SK-N-SH (cell line): ENCODE measurements around the gene PTDSS2. TPM values are rescaled to one million over a fixed set of nuclear protein-coding genes. Genes with fewer than 3 reads are reported as not detected.

Source experiments
- CTCF ChIA-PET: fragments of 300-600, 350-600 bp; formaldehyde crosslinking; extraction: SDS; loops from one replicate; lab custom pipeline; 2021; lab: Yijun Ruan, JAX
- POLR2A ChIA-PET: fragments of 350-600 bp; sonication (Branson Sonifier 250); formaldehyde crosslinking; extraction: SDS; loops from one replicate; lab custom pipeline; 2020; ENCODE audit warnings: antibody characterized with exemption, inconsistent platforms; lab: Yijun Ruan, JAX
- DNase-seq: peaks from one replicate; pipeline ENCODE4 v3.0.0; 2012
- H2AFZ ChIP-seq: fragments of 200-600 bp; sonication (generic); 2 replicates; pipeline ENCODE4 v1.8.1; 2016; ENCODE audit warnings: antibody characterized with exemption, mild to moderate bottlenecking, low read depth
- H3F3A ChIP-seq: fragments of 200-600 bp; sonication (generic); replicated peaks from 2 replicates; pipeline ENCODE3; 2016; ENCODE audit warnings: antibody characterized with exemption, mild to moderate bottlenecking; ENCODE audit not compliant: insufficient read depth
- H3K27ac ChIP-seq, 2 experiments: fragments of 200-500 bp in 1 of 2; fragments of 200-600 bp in 1 of 2; sonication (Bioruptor generic) in 1 of 2; sonication (generic), shearing (Covaris generic) in 1 of 2; 2 replicates each; pipeline versions ENCODE4 v1.5.1 to v1.6.1; 2014 to 2016; ENCODE audit warnings: low read depth in 2 of 2, inconsistent platforms in 1 of 2, low read length in 1 of 2, mild to moderate bottlenecking in 1 of 2, mixed read lengths in 1 of 2
- H3K27me3 ChIP-seq: fragments of 200-600 bp; sonication (generic), shearing (Covaris generic); 2 replicates; pipeline ENCODE4 v1.6.1; 2016; ENCODE audit warnings: mixed run types; ENCODE audit not compliant: insufficient read depth
- H3K36me3 ChIP-seq, 2 experiments: fragments of 200-500 bp in 1 of 2; fragments of 200-600 bp in 1 of 2; sonication (Bioruptor generic) in 1 of 2; sonication (generic) in 1 of 2; replicated peaks in 1 of 2; 2 replicates each; pipeline versions ENCODE3 to v1.5.1; 2014 to 2016; ENCODE audit warnings: low read length in 1 of 2, mild to moderate bottlenecking in 1 of 2; ENCODE audit not compliant: insufficient read depth in 2 of 2, control insufficient read depth in 1 of 2
- H3K4me1 ChIP-seq, 2 experiments: fragments of 200-500 bp in 1 of 2; fragments of 200-600 bp in 1 of 2; sonication (Bioruptor generic) in 1 of 2; sonication (generic), shearing (Covaris generic) in 1 of 2; 2 replicates each; pipeline versions ENCODE4 v1.5.1 to v1.6.1; 2014 to 2016; ENCODE audit warnings: low read depth in 1 of 2, low read length in 1 of 2, mixed run types in 1 of 2; ENCODE audit not compliant: insufficient read depth in 2 of 2, control insufficient read depth in 1 of 2
- H3K4me2 ChIP-seq: fragments of 200-600 bp; sonication (generic), shearing (Covaris generic); 2 replicates; pipeline ENCODE4 v1.6.1; 2017; ENCODE audit warnings: mixed run types
- H3K4me3 ChIP-seq, 2 experiments: fragments of 200-500 bp in 1 of 2; fragments of 200-600 bp in 1 of 2; sonication (Bioruptor generic) in 1 of 2; sonication (generic), shearing (Covaris generic) in 1 of 2; 2 replicates each; pipeline versions ENCODE4 v1.5.1 to v1.8.1; 2014 to 2016; ENCODE audit warnings: low read depth in 2 of 2, inconsistent platforms in 1 of 2, low read length in 1 of 2, mild to moderate bottlenecking in 1 of 2, mixed read lengths in 1 of 2, moderate library complexity in 1 of 2
- H3K79me2 ChIP-seq: fragments of 200-600 bp; sonication (generic); 2 replicates; pipeline ENCODE4 v1.8.1; 2017; ENCODE audit warnings: mild to moderate bottlenecking; ENCODE audit not compliant: insufficient read depth
- H3K9ac ChIP-seq: fragments of 200-600 bp; sonication (generic); 2 replicates; pipeline ENCODE4 v1.6.1; 2017; ENCODE audit warnings: mixed run types
- H3K9me2 ChIP-seq: fragments of 200-600 bp; sonication (generic); 2 replicates; pipeline ENCODE4 v1.6.1; 2017; ENCODE audit warnings: mixed run types
- H3K9me3 ChIP-seq: fragments of 200-600 bp; sonication (generic); 2 replicates; pipeline ENCODE4 v1.6.1; 2017; ENCODE audit warnings: mixed run types, mild to moderate bottlenecking, moderate library complexity
- H4K20me1 ChIP-seq: fragments of 200-600 bp; sonication (generic); 2 replicates; pipeline ENCODE4 v1.6.1; 2017; ENCODE audit warnings: mild to moderate bottlenecking, mixed run types; ENCODE audit not compliant: insufficient read depth
- CTCF ChIP-seq: fragments of 200-600 bp; sonication (generic); IDR thresholded peaks from 2 replicates; pipeline ENCODE4 v1.6.1; 2017; ENCODE audit warnings: antibody characterized with exemption, mild to moderate bottlenecking, moderate library complexity
- ELF1 ChIP-seq: IDR thresholded peaks from 2 replicates; pipeline ENCODE4 v1.4.0; 2012
- FOXJ3 ChIP-seq: sonication (generic); formaldehyde crosslinking; IDR thresholded peaks from 2 replicates; pipeline ENCODE4 v1.5.1; 2020; ENCODE audit warnings: mild to moderate bottlenecking, missing genetic modification reagents
- JUND ChIP-seq: IDR thresholded peaks from 2 replicates; pipeline ENCODE4 v1.4.0; 2012
- MEF2A ChIP-seq: IDR thresholded peaks from 2 replicates; pipeline ENCODE4 v1.4.0; 2012; ENCODE audit warnings: low read depth, borderline replicate concordance
- MXI1 ChIP-seq: IDR thresholded peaks from 2 replicates; pipeline ENCODE4 v1.6.1; 2012; ENCODE audit warnings: mild to moderate bottlenecking, low read depth, low read length, improper control_type of control experiment
- PBX3 ChIP-seq: IDR thresholded peaks from 2 replicates; pipeline ENCODE4; 2012
- RCOR1 ChIP-seq: fragments of 150-350 bp; IDR thresholded peaks from 2 replicates; pipeline ENCODE4 v1.6.1; 2017; ENCODE audit warnings: antibody characterized with exemption, low read length
- RFX5 ChIP-seq: IDR thresholded peaks from 2 replicates; pipeline ENCODE4 v1.6.1; 2012; ENCODE audit warnings: mild to moderate bottlenecking, improper control_type of control experiment, low read length
- RXRA ChIP-seq: IDR thresholded peaks from 2 replicates; pipeline ENCODE4 v1.4.0; 2012; ENCODE audit warnings: low read depth, mild to moderate bottlenecking, borderline replicate concordance
- SMC3 ChIP-seq: IDR thresholded peaks from 2 replicates; pipeline ENCODE4 v1.6.1; 2012; ENCODE audit warnings: low read depth, low read length, improper control_type of control experiment
- TEAD4 ChIP-seq: IDR thresholded peaks from 2 replicates; pipeline ENCODE4 v1.4.0; 2012; ENCODE audit warnings: mild to moderate bottlenecking, borderline replicate concordance; ENCODE audit not compliant: insufficient read depth
- USF1 ChIP-seq: IDR thresholded peaks from 2 replicates; pipeline ENCODE4 v1.4.0; 2012; ENCODE audit warnings: low read depth, borderline replicate concordance
- YY1 ChIP-seq: IDR thresholded peaks from 2 replicates; pipeline ENCODE4 v1.4.0; 2012; ENCODE audit warnings: low read depth, mild to moderate bottlenecking
- WGBS: methylation state at CpG from one replicate; pipeline ENCODE4 v1.1.6; 2017; ENCODE audit warnings: low lambda C conversion rate; 5-methylcytosine and 5-hydroxymethylcytosine counted together
- polyA plus RNA-seq, 3 experiments: library from polyadenylated mRNA; depleted of rRNA; stranded (reverse); fragments of >200 nt; gene quantifications; 2 replicates each; pipeline ENCODE4 v1.2.3, GENCODE V29; 2012

PTDSS2 gene
- polyA plus RNA-seq, 1 of the 3 experiments (the other 2 are of a cell fraction), result 28.6 TPM

- no peaks in the 10 kb centered on the region for H3K9me3 ChIP-seq
- H3F3A ChIP-seq, result no peaks in the 10 kb centered on the region
- no peak for TF ChIP-seq PBX3
- no peak for TF ChIP-seq RCOR1
- no peak for TF ChIP-seq SMC3
- no peak for TF ChIP-seq RFX5
- TF ChIP-seq USF1, result no peak
- no peak for TF ChIP-seq TEAD4
- no peak for TF ChIP-seq ELF1
- TF ChIP-seq CTCF, result no peak
- TF ChIP-seq JUND, result no peak
- no peak for TF ChIP-seq MXI1
- TF ChIP-seq RXRA, result no peak
- CTCF ChIA-PET, result no interaction called here
- no peaks in the 10 kb centered on the region for H3K9me2 ChIP-seq
- DNase-seq, result no peak
- H3K36me3 ChIP-seq, result no peaks in the 10 kb centered on the region
- H3K27ac ChIP-seq, result no peak overlapping the region
- H3K9ac ChIP-seq, result no peak overlapping the region
- H3K4me3 ChIP-seq, result no peak overlapping the region
- POLR2A ChIA-PET, result no interaction called here
- no peaks in the 10 kb centered on the region for H3K79me2 ChIP-seq
- WGBS, result 17% methylated on average over 12 of the region's 19 CpGs
- H4K20me1 ChIP-seq, result no peaks in the 10 kb centered on the region
- peaks cover 0 to 7% of the 10 kb centered on the region in 2 experiments; a peak in 1 of 4 replicates for H3K4me1 ChIP-seq
- H3K4me2 ChIP-seq, result no peak overlapping the region
- peaks cover 33% of the 10 kb centered on the region for H3K27me3 ChIP-seq
- no peak overlapping the region for H2AFZ ChIP-seq
These were observed 32.3 kb upstream of the PTDSS2 start for GRCh38 chr11:417652-418342.

GRCh38 chr11:418343-419247, 31.5 kb upstream of the PTDSS2 start:
- no peaks in the 10 kb centered on the region for H4K20me1 ChIP-seq
- no peak for DNase-seq
- H3K27me3 ChIP-seq, result peaks cover 33% of the 10 kb centered on the region
- no peaks in the 10 kb centered on the region for H3F3A ChIP-seq
- ChIA-PET CTCF (interaction anchor here (1.2 kb wide), 1 partner anchor 8 kb away, joined by 3 read pairs; no protein-coding TSS in a partner anchor), POLR2A (no interaction called here)
- H3K4me2 ChIP-seq, result no peak overlapping the region
- no peaks in the 10 kb centered on the region for H3K9me3 ChIP-seq
- TF ChIP-seq YY1 (no peak), MEF2A (no peak), SMC3 (no peak), FOXJ3 (CRISPR knock-in tag) (no peak)
- TF ChIP-seq, all 33 proteins: peak for 0
- Histone ChIP-seq H3K4me3 (no peak overlapping the region), H3K36me3 (no peaks in the 10 kb centered on the region), H2AFZ (no peak overlapping the region), H3K27ac (no peak overlapping the region), H3K4me1 (peaks cover 0 to 7% of the 10 kb centered on the region in 2 experiments; a peak in 1 of 4 replicates), H3K79me2 (no peaks in the 10 kb centered on the region), H3K9ac (no peak overlapping the region), H3K9me2 (no peaks in the 10 kb centered on the region)
- 73% methylated on average over 22 of the region's 30 CpGs for WGBS
